ENCODE data around the gene USP34.

Gene USP34

DNA sequence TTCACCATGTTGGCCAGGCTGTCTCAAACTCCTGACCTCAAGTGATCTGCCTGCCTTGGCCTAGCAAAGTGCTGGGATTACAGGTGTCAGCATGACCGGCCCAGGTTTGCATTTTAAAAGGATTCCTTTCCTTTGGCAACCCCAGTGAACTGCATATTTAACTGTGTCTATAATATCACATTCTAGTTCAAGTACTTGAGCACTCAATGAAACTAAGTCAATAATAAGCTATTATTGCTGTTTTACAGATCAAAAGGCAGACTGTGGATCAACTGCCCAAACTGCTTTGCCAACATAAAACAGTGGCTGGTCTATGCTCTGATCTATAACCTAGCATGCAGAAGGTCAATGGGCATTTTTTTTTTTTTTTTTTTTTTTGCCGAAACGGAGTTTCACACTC is 144.5 kb downstream of the USP34 start:
- no peak overlapping the region for H3K4me3 ChIP-seq (ENCODE audit: low read depth, low read length)
- CTCF ChIA-PET: no interaction called here
- POLR2A ChIA-PET: no interaction called here
- no peak overlapping the region for H3K27ac ChIP-seq (ENCODE audit: extremely low read depth, low read depth, low read length)
- H3K4me1 ChIP-seq (ENCODE audit: control insufficient read depth, insufficient read depth, low read length): peaks cover 10% of the 10 kb centered on the region
- TF ChIP-seq ZNF585B (tag by site-specific recombination; IDR thresholded peaks at IDR 0.05): no peak
- no peak for TF ChIP-seq YY2 (tag by site-specific recombination; IDR thresholded peaks at IDR 0.05)
- no peak for TF ChIP-seq ZNF670 (tag by site-specific recombination; IDR thresholded peaks at IDR 0.05; ENCODE audit: low read depth)
- TF ChIP-seq SP2 (tag by site-specific recombination; IDR thresholded peaks at IDR 0.05): no peak
- TF ChIP-seq, protein P1, sequence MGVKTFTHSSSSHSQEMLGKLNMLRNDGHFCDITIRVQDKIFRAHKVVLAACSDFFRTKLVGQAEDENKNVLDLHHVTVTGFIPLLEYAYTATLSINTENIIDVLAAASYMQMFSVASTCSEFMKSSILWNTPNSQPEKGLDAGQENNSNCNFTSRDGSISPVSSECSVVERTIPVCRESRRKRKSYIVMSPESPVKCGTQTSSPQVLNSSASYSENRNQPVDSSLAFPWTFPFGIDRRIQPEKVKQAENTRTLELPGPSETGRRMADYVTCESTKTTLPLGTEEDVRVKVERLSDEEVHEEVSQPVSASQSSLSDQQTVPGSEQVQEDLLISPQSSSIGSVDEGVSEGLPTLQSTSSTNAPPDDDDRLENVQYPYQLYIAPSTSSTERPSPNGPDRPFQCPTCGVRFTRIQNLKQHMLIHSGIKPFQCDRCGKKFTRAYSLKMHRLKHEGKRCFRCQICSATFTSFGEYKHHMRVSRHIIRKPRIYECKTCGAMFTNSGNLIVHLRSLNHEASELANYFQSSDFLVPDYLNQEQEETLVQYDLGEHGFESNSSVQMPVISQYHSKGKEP (tag by site-specific recombination; IDR thresholded peaks at IDR 0.05): no peak
- no peak for TF ChIP-seq ZBTB20 (tag by site-specific recombination; IDR thresholded peaks at IDR 0.05)
- TF ChIP-seq, protein P2, sequence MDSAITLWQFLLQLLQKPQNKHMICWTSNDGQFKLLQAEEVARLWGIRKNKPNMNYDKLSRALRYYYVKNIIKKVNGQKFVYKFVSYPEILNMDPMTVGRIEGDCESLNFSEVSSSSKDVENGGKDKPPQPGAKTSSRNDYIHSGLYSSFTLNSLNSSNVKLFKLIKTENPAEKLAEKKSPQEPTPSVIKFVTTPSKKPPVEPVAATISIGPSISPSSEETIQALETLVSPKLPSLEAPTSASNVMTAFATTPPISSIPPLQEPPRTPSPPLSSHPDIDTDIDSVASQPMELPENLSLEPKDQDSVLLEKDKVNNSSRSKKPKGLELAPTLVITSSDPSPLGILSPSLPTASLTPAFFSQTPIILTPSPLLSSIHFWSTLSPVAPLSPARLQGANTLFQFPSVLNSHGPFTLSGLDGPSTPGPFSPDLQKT (IDR thresholded peaks at IDR 0.05; ENCODE audit: borderline replicate concordance, low read depth, low read length): no peak
- TF ChIP-seq ZNF521 (tag by site-specific recombination; IDR thresholded peaks at IDR 0.05): no peak
- no peak for TF ChIP-seq ZNF350 (tag by site-specific recombination; IDR thresholded peaks at IDR 0.05)
- no peak for TF ChIP-seq GFI1B (tag by site-specific recombination; IDR thresholded peaks at IDR 0.05)
- no peak for TF ChIP-seq ZNF830 (tag by site-specific recombination; IDR thresholded peaks at IDR 0.05; ENCODE audit: low read depth)
- no peaks in the 10 kb centered on the region for H3K9me3 ChIP-seq (ENCODE audit: control insufficient read depth, insufficient read depth, low read depth, low read length)
- H3K36me3 ChIP-seq (ENCODE audit: control insufficient read depth in 2 of 2, insufficient read depth in 1 of 2, low read length in 2 of 2): peaks cover 17 to 33% of the 10 kb centered on the region in 2 experiments

DNA sequence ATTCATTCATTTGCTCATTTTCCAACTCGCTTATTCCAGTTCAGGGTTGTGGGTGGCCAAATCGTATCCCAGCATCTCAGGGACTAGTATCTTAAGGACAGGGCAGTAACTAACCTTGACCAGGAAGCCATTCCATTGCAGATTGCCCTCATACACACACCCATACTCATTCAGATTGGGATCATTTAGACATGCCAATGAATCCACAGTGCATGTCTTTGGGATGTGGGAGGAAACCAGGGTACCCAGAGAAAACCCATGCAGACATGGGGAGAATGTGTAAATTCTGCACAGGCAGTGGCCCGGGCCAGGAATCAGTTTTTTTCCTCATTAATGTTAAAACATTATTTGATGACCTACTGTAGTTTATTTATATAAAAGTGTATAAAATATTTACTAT is 150.7 kb downstream of the USP34 start:
- no peak overlapping the region for H3K27ac ChIP-seq (ENCODE audit: extremely low read depth, low read depth, low read length)
- no peak overlapping the region for H3K4me3 ChIP-seq (ENCODE audit: low read depth, low read length)
- CTCF ChIA-PET: interaction anchor here (0.6 kb wide), 1 partner anchor 338 kb away, joined by 4 read pairs; no protein-coding TSS in a partner anchor
- TF ChIP-seq ZNF174 (tag by site-specific recombination; IDR thresholded peaks at IDR 0.05): no peak
- TF ChIP-seq ZNF157 (tag by site-specific recombination; IDR thresholded peaks at IDR 0.05): no peak
- no peak for TF ChIP-seq ZNF184 (tag by site-specific recombination; IDR thresholded peaks at IDR 0.05)
- TF ChIP-seq ZNF426 (tag by site-specific recombination; IDR thresholded peaks at IDR 0.05): no peak
- TF ChIP-seq, protein P3, sequence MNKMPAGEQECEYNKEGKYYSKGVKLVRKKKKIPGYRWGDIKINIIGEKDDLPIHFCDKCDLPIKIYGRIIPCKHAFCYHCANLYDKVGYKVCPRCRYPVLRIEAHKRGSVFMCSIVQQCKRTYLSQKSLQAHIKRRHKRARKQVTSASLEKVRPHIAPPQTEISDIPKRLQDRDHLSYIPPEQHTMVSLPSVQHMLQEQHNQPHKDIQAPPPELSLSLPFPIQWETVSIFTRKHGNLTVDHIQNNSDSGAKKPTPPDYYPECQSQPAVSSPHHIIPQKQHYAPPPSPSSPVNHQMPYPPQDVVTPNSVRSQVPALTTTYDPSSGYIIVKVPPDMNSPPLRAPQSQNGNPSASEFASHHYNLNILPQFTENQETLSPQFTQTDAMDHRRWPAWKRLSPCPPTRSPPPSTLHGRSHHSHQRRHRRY (tag by site-specific recombination; IDR thresholded peaks at IDR 0.05): no peak
- TF ChIP-seq ZNF114 (tag by site-specific recombination; IDR thresholded peaks at IDR 0.05): no peak
- TF ChIP-seq, protein P4, sequence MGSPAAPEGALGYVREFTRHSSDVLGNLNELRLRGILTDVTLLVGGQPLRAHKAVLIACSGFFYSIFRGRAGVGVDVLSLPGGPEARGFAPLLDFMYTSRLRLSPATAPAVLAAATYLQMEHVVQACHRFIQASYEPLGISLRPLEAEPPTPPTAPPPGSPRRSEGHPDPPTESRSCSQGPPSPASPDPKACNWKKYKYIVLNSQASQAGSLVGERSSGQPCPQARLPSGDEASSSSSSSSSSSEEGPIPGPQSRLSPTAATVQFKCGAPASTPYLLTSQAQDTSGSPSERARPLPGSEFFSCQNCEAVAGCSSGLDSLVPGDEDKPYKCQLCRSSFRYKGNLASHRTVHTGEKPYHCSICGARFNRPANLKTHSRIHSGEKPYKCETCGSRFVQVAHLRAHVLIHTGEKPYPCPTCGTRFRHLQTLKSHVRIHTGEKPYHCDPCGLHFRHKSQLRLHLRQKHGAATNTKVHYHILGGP (tag by site-specific recombination; IDR thresholded peaks at IDR 0.05): no peak
- no peak for TF ChIP-seq ZNF544 (tag by site-specific recombination; IDR thresholded peaks at IDR 0.05)
- no peak for TF ChIP-seq ZNF140 (tag by site-specific recombination; IDR thresholded peaks at IDR 0.05)
- TF ChIP-seq WT1 (tag by site-specific recombination; IDR thresholded peaks at IDR 0.05): no peak
- TF ChIP-seq, protein P5, sequence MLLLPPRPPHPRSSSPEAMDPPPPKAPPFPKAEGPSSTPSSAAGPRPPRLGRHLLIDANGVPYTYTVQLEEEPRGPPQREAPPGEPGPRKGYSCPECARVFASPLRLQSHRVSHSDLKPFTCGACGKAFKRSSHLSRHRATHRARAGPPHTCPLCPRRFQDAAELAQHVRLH (tag by site-specific recombination; IDR thresholded peaks at IDR 0.05): no peak
- TF ChIP-seq ZNF433 (tag by site-specific recombination; IDR thresholded peaks at IDR 0.05; ENCODE audit: low read depth): no peak
- TF ChIP-seq, protein P6, sequence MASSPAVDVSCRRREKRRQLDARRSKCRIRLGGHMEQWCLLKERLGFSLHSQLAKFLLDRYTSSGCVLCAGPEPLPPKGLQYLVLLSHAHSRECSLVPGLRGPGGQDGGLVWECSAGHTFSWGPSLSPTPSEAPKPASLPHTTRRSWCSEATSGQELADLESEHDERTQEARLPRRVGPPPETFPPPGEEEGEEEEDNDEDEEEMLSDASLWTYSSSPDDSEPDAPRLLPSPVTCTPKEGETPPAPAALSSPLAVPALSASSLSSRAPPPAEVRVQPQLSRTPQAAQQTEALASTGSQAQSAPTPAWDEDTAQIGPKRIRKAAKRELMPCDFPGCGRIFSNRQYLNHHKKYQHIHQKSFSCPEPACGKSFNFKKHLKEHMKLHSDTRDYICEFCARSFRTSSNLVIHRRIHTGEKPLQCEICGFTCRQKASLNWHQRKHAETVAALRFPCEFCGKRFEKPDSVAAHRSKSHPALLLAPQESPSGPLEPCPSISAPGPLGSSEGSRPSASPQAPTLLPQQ (tag by site-specific recombination; IDR thresholded peaks at IDR 0.05): no peak
- no peak for TF ChIP-seq ZNF571 (tag by site-specific recombination; IDR thresholded peaks at IDR 0.05)
- no peak for TF ChIP-seq ZNF138 (tag by site-specific recombination; IDR thresholded peaks at IDR 0.05; ENCODE audit: borderline replicate concordance)
- no peaks in the 10 kb centered on the region for H3K9me3 ChIP-seq (ENCODE audit: control insufficient read depth, insufficient read depth, low read depth, low read length)
- H3K4me1 ChIP-seq (ENCODE audit: control insufficient read depth, insufficient read depth, low read length): no peaks in the 10 kb centered on the region
- peaks cover 25 to 33% of the 10 kb centered on the region in 2 experiments for H3K36me3 ChIP-seq (ENCODE audit: control insufficient read depth in 2 of 2, insufficient read depth in 1 of 2, low read length in 2 of 2)
- POLR2A ChIA-PET: no interaction called here
